ENCODE data around the gene ITGB1. TPM values are rescaled to one million over a fixed set of nuclear protein-coding genes. Genes with fewer than 3 reads are reported as not detected.

Gene ITGB1
- total RNA-seq, 3 donors from 2014 or later = 438 to 1,565 (median 480) TPM

- Histone ChIP-seq H3K27me3 (no peaks in the 10 kb centered on the region), H3K27ac (no peak overlapping the region), H3K36me3 (no peaks in the 10 kb centered on the region), H3K4me3 (no peak overlapping the region), H3K9me3 (no peaks in the 10 kb centered on the region), H3K4me1 (no peaks in the 10 kb centered on the region)
- intact Hi-C loops (cut with DNase I; ENCODE audit: low total_unique reads) = no loop called here
- TF ChIP-seq, protein P1, sequence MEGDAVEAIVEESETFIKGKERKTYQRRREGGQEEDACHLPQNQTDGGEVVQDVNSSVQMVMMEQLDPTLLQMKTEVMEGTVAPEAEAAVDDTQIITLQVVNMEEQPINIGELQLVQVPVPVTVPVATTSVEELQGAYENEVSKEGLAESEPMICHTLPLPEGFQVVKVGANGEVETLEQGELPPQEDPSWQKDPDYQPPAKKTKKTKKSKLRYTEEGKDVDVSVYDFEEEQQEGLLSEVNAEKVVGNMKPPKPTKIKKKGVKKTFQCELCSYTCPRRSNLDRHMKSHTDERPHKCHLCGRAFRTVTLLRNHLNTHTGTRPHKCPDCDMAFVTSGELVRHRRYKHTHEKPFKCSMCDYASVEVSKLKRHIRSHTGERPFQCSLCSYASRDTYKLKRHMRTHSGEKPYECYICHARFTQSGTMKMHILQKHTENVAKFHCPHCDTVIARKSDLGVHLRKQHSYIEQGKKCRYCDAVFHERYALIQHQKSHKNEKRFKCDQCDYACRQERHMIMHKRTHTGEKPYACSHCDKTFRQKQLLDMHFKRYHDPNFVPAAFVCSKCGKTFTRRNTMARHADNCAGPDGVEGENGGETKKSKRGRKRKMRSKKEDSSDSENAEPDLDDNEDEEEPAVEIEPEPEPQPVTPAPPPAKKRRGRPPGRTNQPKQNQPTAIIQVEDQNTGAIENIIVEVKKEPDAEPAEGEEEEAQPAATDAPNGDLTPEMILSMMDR (IDR thresholded peaks at IDR 0.05) = no peak
- TF ChIP-seq POLR2A (IDR thresholded peaks at IDR 0.05) = no peak
- TF ChIP-seq POLR2AphosphoS5 (IDR thresholded peaks at IDR 0.05) = no peak
- no peak for DNase-seq (ENCODE audit: low spot score in 2 of 2)
Measured at GRCh38 chr10:32947586-32947985, 10.4 kb downstream of the ITGB1 start.

DNA sequence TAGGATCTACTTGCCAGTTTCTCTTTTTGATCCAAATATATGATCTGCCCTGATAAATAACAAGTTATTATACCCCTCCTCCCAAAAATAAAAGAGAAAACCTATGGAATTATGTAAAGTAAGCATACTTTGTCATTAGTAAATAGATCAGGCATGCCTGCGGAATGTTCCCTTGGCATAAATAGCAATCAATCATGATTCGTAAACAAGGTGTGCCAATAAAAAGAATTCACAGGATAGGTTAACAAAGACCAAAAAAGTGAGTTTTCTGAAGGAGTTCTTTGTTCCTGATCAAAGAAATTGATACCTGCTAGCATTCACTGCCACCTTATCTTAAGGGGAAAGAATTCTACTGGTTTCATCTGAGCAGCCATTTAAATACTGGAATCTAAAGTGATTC lies 11.9 kb downstream of the ITGB1 start:
- H3K9me3 ChIP-seq = no peaks in the 10 kb centered on the region
- no peak for DNase-seq (ENCODE audit: low spot score in 2 of 2)
- no peak overlapping the region for H3K27ac ChIP-seq
- intact Hi-C loops (cut with DNase I; ENCODE audit: low total_unique reads) = no loop called here
- TF ChIP-seq POLR2A (IDR thresholded peaks at IDR 0.05) (no peak), POLR2AphosphoS5 (IDR thresholded peaks at IDR 0.05) (no peak)
- TF ChIP-seq, protein P1 (IDR thresholded peaks at IDR 0.05) = no peak
- H3K27me3 ChIP-seq = no peaks in the 10 kb centered on the region
- H3K4me3 ChIP-seq = no peak overlapping the region
- H3K36me3 ChIP-seq = no peaks in the 10 kb centered on the region
- H3K4me1 ChIP-seq = no peaks in the 10 kb centered on the region

- intact Hi-C loops (cut with DNase I; ENCODE audit: low total_unique reads) = no loop called here
- Histone ChIP-seq H3K27me3 (no peaks in the 10 kb centered on the region), H3K36me3 (no peaks in the 10 kb centered on the region), H3K9me3 (no peaks in the 10 kb centered on the region), H3K4me3 (no peak overlapping the region), H3K27ac (peak overlapping the region; percentile 14 to 49), H3K4me1 (peaks cover 0 to 4% of the 10 kb centered on the region in 2 donors)
- DNase-seq (ENCODE audit: low spot score in 2 of 2) = no peak
- TF ChIP-seq, protein P1 (IDR thresholded peaks at IDR 0.05) = no peak
- TF ChIP-seq POLR2AphosphoS5 (IDR thresholded peaks at IDR 0.05) (no peak), POLR2A (IDR thresholded peaks at IDR 0.05) (no peak)
Measured at GRCh38 chr10:32943854-32944661, 14.0 kb downstream of the ITGB1 start.

DNA sequence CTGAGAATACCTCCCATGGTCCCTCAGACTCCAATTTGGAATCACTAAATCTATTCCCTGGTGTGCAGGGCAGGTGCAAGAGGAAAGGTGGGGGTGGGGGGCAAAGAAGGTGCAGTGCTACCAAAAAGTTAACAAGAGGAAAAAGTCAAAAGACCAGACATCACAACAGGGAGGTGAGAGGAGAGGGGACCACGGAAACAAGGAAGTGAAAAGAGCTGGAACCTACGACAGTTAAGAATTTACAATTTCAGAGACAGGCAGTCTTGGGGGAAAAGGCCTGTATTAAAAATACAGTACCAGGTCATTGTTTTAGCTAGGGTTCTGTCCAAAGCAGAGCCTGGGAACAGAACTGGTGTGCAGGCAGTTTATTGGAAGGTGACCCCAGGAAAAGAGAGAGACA lies 14.6 kb downstream of the ITGB1 start:
- intact Hi-C loops (cut with DNase I; ENCODE audit: low total_unique reads) = no loop called here

GRCh38 chr10:32942081-32942480 lies 15.9 kb downstream of the ITGB1 start:
- no peaks in the 10 kb centered on the region for H3K36me3 ChIP-seq
- H3K27me3 ChIP-seq = no peaks in the 10 kb centered on the region
- no peak overlapping the region for H3K4me3 ChIP-seq
- H3K9me3 ChIP-seq = no peaks in the 10 kb centered on the region
- TF ChIP-seq POLR2A (IDR thresholded peaks at IDR 0.05) (no peak), POLR2AphosphoS5 (IDR thresholded peaks at IDR 0.05) (no peak)
- peaks cover 3 to 19% of the 10 kb centered on the region in 2 donors for H3K4me1 ChIP-seq
- peak overlapping the region in 1 of 2 donors; percentile 88 for H3K27ac ChIP-seq
- no peak for DNase-seq (ENCODE audit: low spot score in 2 of 2)
- intact Hi-C loops (cut with DNase I; ENCODE audit: low total_unique reads) = no loop called here

More for the DNA sequence above, 14.6 kb downstream of the ITGB1 start:
- Histone ChIP-seq H3K9me3 (no peaks in the 10 kb centered on the region), H3K36me3 (no peaks in the 10 kb centered on the region), H3K27ac (peak overlapping the region in 1 of 2 donors; percentile 14), H3K4me3 (no peak overlapping the region), H3K27me3 (no peaks in the 10 kb centered on the region), H3K4me1 (peaks cover 3 to 10% of the 10 kb centered on the region in 2 donors)
- TF ChIP-seq, protein P1 (IDR thresholded peaks at IDR 0.05) = no peak
- TF ChIP-seq POLR2AphosphoS5 (IDR thresholded peaks at IDR 0.05) (no peak), POLR2A (IDR thresholded peaks at IDR 0.05) (no peak)
- no peak for DNase-seq (ENCODE audit: low spot score in 2 of 2)

All from breast epithelium (tissue), 4 donors.